ENCODE data around the gene MAU2.

Gene MAU2

GRCh38 chr19:19320361-19321140 lies at the start of gene MAU2, which contains the start of gene SUGP1:
MAU2 (plus strand) TSS chr19:19320829; CDS start chr19:19320860, 31 bp downstream.
SUGP1 (minus strand) TSS chr19:19320509; CDS start chr19:19320496, 13 bp downstream.
- peak; percentile 90 for DNase-seq

GRCh38 chr19:19271828-19272599 lies 48.6 kb upstream of the MAU2 start:
- DNase-seq = no peak

GRCh38 chr19:19274146-19274545 lies 46.5 kb upstream of the MAU2 start:
- DNase-seq = no peak

GRCh38 chr19:19274716-19275565 lies 45.7 kb upstream of the MAU2 start:
- DNase-seq = no peak

- DNase-seq = no peak
These were observed 44.2 kb upstream of the MAU2 start for GRCh38 chr19:19276386-19276785.

- no peak for DNase-seq
These were observed 43.8 kb upstream of the MAU2 start for GRCh38 chr19:19276851-19277250.

- DNase-seq = no peak
These were observed 42.3 kb upstream of the MAU2 start for GRCh38 chr19:19278315-19278714.

- no peak for DNase-seq
These were observed 41.5 kb upstream of the MAU2 start for GRCh38 chr19:19279062-19279612.

- no peak for DNase-seq
These were observed 40.8 kb upstream of the MAU2 start for GRCh38 chr19:19279853-19280252.

- no peak for DNase-seq
These were observed 40.1 kb upstream of the MAU2 start for GRCh38 chr19:19280561-19280960.

GRCh38 chr19:19285686-19286085 lies 34.9 kb upstream of the MAU2 start:
- DNase-seq = no peak

GRCh38 chr19:19292607-19293006 lies 28.0 kb upstream of the MAU2 start:
- DNase-seq = no peak

GRCh38 chr19:19294914-19295313 lies 25.7 kb upstream of the MAU2 start:
- no peak for DNase-seq

GRCh38 chr19:19296953-19297689 lies 23.5 kb upstream of the MAU2 start:
- no peak for DNase-seq

GRCh38 chr19:19297759-19298158 lies 22.9 kb upstream of the MAU2 start:
- DNase-seq = no peak

- DNase-seq = no peak
These were observed 20.0 kb upstream of the MAU2 start for GRCh38 chr19:19300613-19301012.

GRCh38 chr19:19303411-19303810 lies 17.2 kb upstream of the MAU2 start:
- DNase-seq = no peak

- DNase-seq = no peak
These were observed 16.3 kb upstream of the MAU2 start for GRCh38 chr19:19304186-19304965.

- no peak for DNase-seq
These were observed 15.6 kb upstream of the MAU2 start for GRCh38 chr19:19305066-19305465.

GRCh38 chr19:19305696-19306095 lies 14.9 kb upstream of the MAU2 start:
- no peak for DNase-seq

- no peak for DNase-seq
These were observed 14.4 kb upstream of the MAU2 start for GRCh38 chr19:19306191-19306590.

Data from stimulated activated CD8-positive, alpha-beta memory T cell treated with anti-CD3 and anti-CD28 coated beads, Interleukin-4, amount 100 ng/mL, for 48 hours (primary cell).